Astrocyte (in vitro differentiated cells and primary cell): Measurements from ENCODE around the gene DTNB. TPM values are rescaled to one million over a fixed set of nuclear protein-coding genes. Genes with fewer than 3 reads are reported as not detected.
A peak's percentile ranks its signal among the peaks of the same experiment; 100 is the strongest.

Source experiments
- DNase-seq: peaks from one replicate; pipeline ENCODE4 v3.0.0-alpha.2; 2010; ENCODE audit warnings: low read depth
- FAIRE-seq: peaks from 2 replicates; lab custom pipeline; 2011; peaks lifted over from hg19 to GRCh38; lab: Jason Lieb, UNC
- H2AFZ ChIP-seq: 2 replicates; pipeline ENCODE4 v1.6.0; 2012; ENCODE audit warnings: low read depth, low read length, inconsistent platforms
- H3K27ac ChIP-seq: 2 replicates; pipeline ENCODE4 v1.5.1; 2011; ENCODE audit warnings: low read depth, low read length, inconsistent platforms
- H3K27me3 ChIP-seq: 2 replicates; pipeline ENCODE4 v1.6.0; 2011; ENCODE audit warnings: low read length, inconsistent platforms; ENCODE audit not compliant: insufficient read depth
- H3K36me3 ChIP-seq: 2 replicates; pipeline ENCODE4 v1.5.1; 2011; ENCODE audit warnings: low read length, inconsistent platforms; ENCODE audit not compliant: insufficient read depth
- H3K4me1 ChIP-seq: 2 replicates; pipeline ENCODE4 v1.5.1; 2011; ENCODE audit warnings: low read length, inconsistent platforms; ENCODE audit not compliant: insufficient read depth
- H3K4me2 ChIP-seq: 2 replicates; pipeline ENCODE4 v1.6.0; 2012; ENCODE audit warnings: low read length, inconsistent platforms
- H3K4me3 ChIP-seq: 2 replicates; pipeline ENCODE4 v1.5.1; 2011; ENCODE audit warnings: low read depth, mild to moderate bottlenecking, low read length, inconsistent platforms; ENCODE audit not compliant: insufficient read depth
- H3K79me2 ChIP-seq: 2 replicates; pipeline ENCODE4 v1.6.0; 2012; ENCODE audit warnings: mild to moderate bottlenecking, low read length, inconsistent platforms; ENCODE audit not compliant: insufficient read depth
- H3K9ac ChIP-seq: 2 replicates; pipeline ENCODE4 v1.6.0; 2012; ENCODE audit warnings: mild to moderate bottlenecking, low read length, inconsistent platforms
- H3K9me3 ChIP-seq: 2 replicates; pipeline ENCODE4 v1.5.1; 2012; ENCODE audit warnings: low read depth, mild to moderate bottlenecking, low read length, inconsistent platforms; ENCODE audit not compliant: insufficient read depth
- H4K20me1 ChIP-seq: 2 replicates; pipeline ENCODE4 v1.6.0; 2012; ENCODE audit warnings: low read length, inconsistent platforms; ENCODE audit not compliant: insufficient read depth
- H3K27ac Mint-ChIP-seq: one replicate; pipeline ENCODE4 v1.8.0; 2021; ENCODE audit warnings: mild to moderate bottlenecking, mixed read lengths; ENCODE audit not compliant: unreplicated experiment
- H3K27me3 Mint-ChIP-seq: one replicate; pipeline ENCODE4 v1.8.0; 2021; ENCODE audit warnings: low read depth, mixed read lengths; ENCODE audit not compliant: unreplicated experiment
- H3K36me3 Mint-ChIP-seq: one replicate; pipeline ENCODE4 v1.8.0; 2021; ENCODE audit warnings: low read depth, mixed read lengths; ENCODE audit not compliant: unreplicated experiment
- H3K4me1 Mint-ChIP-seq: one replicate; pipeline ENCODE4 v1.8.0; 2021; ENCODE audit warnings: low read depth, mixed read lengths; ENCODE audit not compliant: unreplicated experiment
- H3K4me3 Mint-ChIP-seq: one replicate; pipeline ENCODE4 v1.8.0; 2021; ENCODE audit warnings: mild to moderate bottlenecking, moderate library complexity, mixed read lengths; ENCODE audit not compliant: unreplicated experiment
- H3K9me3 Mint-ChIP-seq: one replicate; pipeline ENCODE4 v1.8.0; 2021; ENCODE audit warnings: mild to moderate bottlenecking, mixed read lengths; ENCODE audit not compliant: unreplicated experiment
- CTCF ChIP-seq: IDR thresholded peaks from 2 replicates; pipeline ENCODE4 v1.5.1; 2011; ENCODE audit warnings: low read depth, mild to moderate bottlenecking, inconsistent platforms, low read length, moderate library complexity; ENCODE audit not compliant: insufficient read depth
- EZH2 ChIP-seq: IDR thresholded peaks from 2 replicates; pipeline ENCODE4 v1.6.1; 2012; ENCODE audit warnings: mild to moderate bottlenecking, low read length, inconsistent platforms; ENCODE audit not compliant: insufficient read depth
- total RNA-seq: library from RNA; stranded (reverse); gene quantifications from 2 replicates; pipeline ENCODE4 v1.2.1, GENCODE V29; 2021

The DTNB gene
- total RNA-seq, 1 donor from 2014 or later: 5.1 TPM

GRCh38 chr2:25347205-25347815 lies 326.1 kb downstream of the DTNB start:
- H3K79me2 ChIP-seq: no peaks in the 10 kb centered on the region
- H3K27me3 ChIP-seq: no peaks in the 10 kb centered on the region
- H3K36me3 Mint-ChIP-seq: peaks cover 2% of the 10 kb centered on the region
- H3K9me3 Mint-ChIP-seq: no peaks in the 10 kb centered on the region
- H3K4me2 ChIP-seq: peak overlapping the region; percentile 33
- H3K27me3 Mint-ChIP-seq: peaks cover 9% of the 10 kb centered on the region
- no peak overlapping the region for H3K9ac ChIP-seq
- H4K20me1 ChIP-seq: peaks cover 6% of the 10 kb centered on the region
- H3K27ac ChIP-seq: no peak overlapping the region
- peak; percentile 47 for DNase-seq
- H3K36me3 ChIP-seq: no peaks in the 10 kb centered on the region
- H3K9me3 ChIP-seq: no peaks in the 10 kb centered on the region
- no peak overlapping the region for H2AFZ ChIP-seq
- no peak overlapping the region for H3K4me3 Mint-ChIP-seq
- no peak for TF ChIP-seq EZH2
- no peak for TF ChIP-seq CTCF
- H3K4me3 ChIP-seq: no peak overlapping the region
- peaks cover 17% of the 10 kb centered on the region for H3K4me1 Mint-ChIP-seq
- H3K27ac Mint-ChIP-seq: no peak overlapping the region
- no peak for FAIRE-seq
- H3K4me1 ChIP-seq: peaks cover 19% of the 10 kb centered on the region

- H3K4me1 Mint-ChIP-seq: peaks cover 8% of the 10 kb centered on the region
- DNase-seq (no peak), FAIRE-seq (no peak)
- H3K4me3 Mint-ChIP-seq: peak overlapping the region; percentile 8
- H4K20me1 ChIP-seq: peaks cover 25% of the 10 kb centered on the region
- no peak overlapping the region for H3K9ac ChIP-seq
- TF ChIP-seq EZH2 (no peak), CTCF (no peak)
- H3K9me3 ChIP-seq: no peaks in the 10 kb centered on the region
- H3K36me3 Mint-ChIP-seq: peaks cover 2% of the 10 kb centered on the region
- H3K79me2 ChIP-seq: peaks cover 15% of the 10 kb centered on the region
- no peak overlapping the region for H3K4me3 ChIP-seq
- no peaks in the 10 kb centered on the region for H3K9me3 Mint-ChIP-seq
- H3K27ac ChIP-seq: no peak overlapping the region
- no peaks in the 10 kb centered on the region for H3K36me3 ChIP-seq
- no peak overlapping the region for H2AFZ ChIP-seq
- H3K27me3 ChIP-seq: no peaks in the 10 kb centered on the region
- peaks cover 6% of the 10 kb centered on the region for H3K27me3 Mint-ChIP-seq
- H3K27ac Mint-ChIP-seq: no peak overlapping the region
- H3K4me2 ChIP-seq: no peak overlapping the region
- H3K4me1 ChIP-seq: peaks cover 13% of the 10 kb centered on the region
Measured at GRCh38 chr2:25343187-25343825, 330.1 kb downstream of the DTNB start.
